B cell (primary cell): ENCODE results near the gene ZNF581.

ENCODE experiments used
- CTCF ChIP-seq: fragments of 200-600 bp; IDR thresholded peaks from one replicate; pipeline ENCODE4 v1.8.0; 2022; ENCODE audit warnings: antibody characterized with exemption, mild to moderate bottlenecking
- EZH2 ChIP-seq: IDR thresholded peaks from 2 replicates; pipeline ENCODE4 v1.6.1; 2012; ENCODE audit warnings: borderline replicate concordance, low read depth, mild to moderate bottlenecking, moderate library complexity, low read length; ENCODE audit not compliant: insufficient read depth, poor library complexity, severe bottlenecking

GRCh38 chr19:55637534-55637933 is 5.9 kb upstream of the ZNF581 start:
- TF ChIP-seq CTCF (no peak), EZH2 (no peak)
